Lower leg skin (tissue), 4 donors: ENCODE results near the gene ZC3HAV1. TPM values are rescaled to one million over a fixed set of nuclear protein-coding genes. Genes with fewer than 3 reads are reported as not detected.

Experiments used
- DNase-seq, 2 donors: peaks; one replicate each; pipeline ENCODE4 v3.0.0-alpha.2; 2019; ENCODE audit warnings: low spot score in 2 of 2
- H3K4me3 ChIP-seq: fragments of 200-600 bp; sonication (generic); 2 replicates; pipeline ENCODE4 v1.5.1; 2017; ENCODE audit warnings: mild to moderate bottlenecking, low read depth; ENCODE audit not compliant: poor library complexity, severe bottlenecking
- CTCF ChIP-seq, 3 donors: fragments of 450-650 bp; IDR thresholded peaks; one replicate each; pipeline ENCODE4 v1.5.1; 2016; ENCODE audit warnings: antibody characterized with exemption in 3 of 3, mild to moderate bottlenecking in 3 of 3, moderate library complexity in 2 of 3
- POLR2A ChIP-seq, 2 donors: fragments of 450-650 bp; IDR thresholded peaks; one replicate each; pipeline ENCODE4 v1.6.1; 2016 to 2017; ENCODE audit warnings: antibody characterized with exemption in 2 of 2, mild to moderate bottlenecking in 1 of 2, moderate library complexity in 1 of 2
- WGBS, 2 donors: methylation state at CpG; one replicate each; pipeline ENCODE4 v1.1.5; 2018; 5-methylcytosine and 5-hydroxymethylcytosine counted together
- intact Hi-C: fragments of 100-400 bp; cut with DNase I; formaldehyde crosslinking; loops from one replicate; pipeline ENCODE4 v1.15.0; 2023; ENCODE audit warnings: low total_unique reads
- total RNA-seq, 4 donors: library from RNA; depleted of rRNA; stranded (reverse); fragments of >200 nt; gene quantifications; one replicate each; pipeline ENCODE4 v1.1.0, GENCODE V29; 2016

The ZC3HAV1 gene
- total RNA-seq, 4 donors from 2014 or later = 15.4 to 25.8 (median 22.9) TPM

GRCh38 chr7:139016931-139017511, 92.5 kb downstream of the ZC3HAV1 start:
- DNase-seq = peak in 1 of 2 donors; percentile 53
- WGBS, 2 donors = 25 to 26% methylated on average over 7 of the region's 7 CpGs
- intact Hi-C loops = loop anchor here (5.0 kb wide), 1 partner anchor 60 kb away; no protein-coding TSS in a partner anchor
- H3K4me3 ChIP-seq = no peak overlapping the region
- TF ChIP-seq POLR2A (IDR thresholded peaks at IDR 0.05) (no peak), CTCF (IDR thresholded peaks at IDR 0.05) (no peak)

GRCh38 chr7:139011373-139011772, 98.1 kb downstream of the ZC3HAV1 start:
- no peak overlapping the region for H3K4me3 ChIP-seq
- 88 to 94% methylated on average over 3 of the region's 3 CpGs for WGBS, 2 donors
- intact Hi-C loops = no loop called here
- no peak for DNase-seq
- no peak for TF ChIP-seq CTCF (IDR thresholded peaks at IDR 0.05)
- no peak for TF ChIP-seq POLR2A (IDR thresholded peaks at IDR 0.05)

- no peak overlapping the region for H3K4me3 ChIP-seq
- intact Hi-C loops = no loop called here
- TF ChIP-seq CTCF (IDR thresholded peaks at IDR 0.05) (no peak), POLR2A (IDR thresholded peaks at IDR 0.05) (no peak)
- no peak for DNase-seq
These were observed 105.0 kb downstream of the ZC3HAV1 start for GRCh38 chr7:139004321-139005090.

- no peak for TF ChIP-seq CTCF (IDR thresholded peaks at IDR 0.05)
- no peak for TF ChIP-seq POLR2A (IDR thresholded peaks at IDR 0.05)
- no peak for DNase-seq
- 85 to 91% methylated on average over 3 of the region's 3 CpGs for WGBS, 2 donors
- intact Hi-C loops = no loop called here
- H3K4me3 ChIP-seq = no peak overlapping the region
These were observed 110.1 kb downstream of the ZC3HAV1 start for GRCh38 chr7:138999414-138999813.

Other genes with a start within 250 kb of the ZC3HAV1 start
- 1 to 10 TPM in 2 of 4 donors, under 1 TPM in 2; 0.27 to 2.8 (median 0.78) TPM for gene KIAA1549, start 128.3 kb downstream of the ZC3HAV1 start, total RNA-seq
- 10 to 100 TPM; 16.2 to 47.4 (median 30.6) TPM for gene ZC3HAV1L, start 73.7 kb downstream of the ZC3HAV1 start, total RNA-seq
- 10 to 100 TPM; 21.7 to 34.1 (median 22.5) TPM for gene UBN2, start 121.5 kb upstream of the ZC3HAV1 start, total RNA-seq
- 10 to 100 TPM in 2 of 4 donors, 1 to 10 TPM in 2; 3.9 to 12.3 (median 8.0) TPM for gene FMC1, start 231.6 kb upstream of the ZC3HAV1 start, total RNA-seq